Osteocyte (in vitro differentiated cells): ENCODE measurements around the gene UAP1. TPM values are rescaled to one million over a fixed set of nuclear protein-coding genes. Genes with fewer than 3 reads are reported as not detected.

Source experiments
- DNase-seq: peaks from one replicate; pipeline ENCODE4 v3.0.0; 2021; ENCODE audit warnings: mixed read lengths; ENCODE audit not compliant: unreplicated experiment; ENCODE audit errors: extremely low spot score
- H3K27ac Mint-ChIP-seq: one replicate; pipeline ENCODE4 v1.8.0; 2021; ENCODE audit warnings: mild to moderate bottlenecking, mixed read lengths; ENCODE audit not compliant: unreplicated experiment
- H3K27me3 Mint-ChIP-seq: one replicate; pipeline ENCODE4 v1.8.0; 2021; ENCODE audit warnings: mixed read lengths; ENCODE audit not compliant: unreplicated experiment
- H3K36me3 Mint-ChIP-seq: one replicate; pipeline ENCODE4 v1.8.0; 2021; ENCODE audit warnings: mixed read lengths; ENCODE audit not compliant: unreplicated experiment
- H3K4me1 Mint-ChIP-seq: one replicate; pipeline ENCODE4 v1.8.0; 2021; ENCODE audit warnings: mixed read lengths; ENCODE audit not compliant: unreplicated experiment
- H3K4me3 Mint-ChIP-seq: one replicate; pipeline ENCODE4 v1.8.0; 2021; ENCODE audit warnings: mild to moderate bottlenecking, moderate library complexity, mixed read lengths; ENCODE audit not compliant: unreplicated experiment
- H3K9me3 Mint-ChIP-seq: one replicate; pipeline ENCODE4 v1.8.0; 2021; ENCODE audit warnings: mixed read lengths; ENCODE audit not compliant: unreplicated experiment
- CTCF ChIP-seq: fragments of 200-600 bp; sonication (generic); IDR thresholded peaks from 2 replicates; pipeline ENCODE4 v1.5.0; 2021; ENCODE audit warnings: antibody characterized with exemption, mild to moderate bottlenecking, moderate library complexity
- total RNA-seq: library from RNA; stranded (reverse); gene quantifications from 2 replicates; pipeline ENCODE4 v1.2.1, GENCODE V29; 2021

Gene UAP1
- total RNA-seq, 1 donor from 2014 or later, result 30.7 TPM

GRCh38 chr1:162626094-162626493 is 64.6 kb downstream of the UAP1 start:
- Mint-ChIP-seq H3K4me3 (no peak overlapping the region), H3K9me3 (no peaks in the 10 kb centered on the region), H3K27me3 (no peaks in the 10 kb centered on the region), H3K27ac (no peak overlapping the region), H3K4me1 (peaks cover 37% of the 10 kb centered on the region), H3K36me3 (no peaks in the 10 kb centered on the region)
- no peak for DNase-seq
- TF ChIP-seq CTCF, result no peak

DNA sequence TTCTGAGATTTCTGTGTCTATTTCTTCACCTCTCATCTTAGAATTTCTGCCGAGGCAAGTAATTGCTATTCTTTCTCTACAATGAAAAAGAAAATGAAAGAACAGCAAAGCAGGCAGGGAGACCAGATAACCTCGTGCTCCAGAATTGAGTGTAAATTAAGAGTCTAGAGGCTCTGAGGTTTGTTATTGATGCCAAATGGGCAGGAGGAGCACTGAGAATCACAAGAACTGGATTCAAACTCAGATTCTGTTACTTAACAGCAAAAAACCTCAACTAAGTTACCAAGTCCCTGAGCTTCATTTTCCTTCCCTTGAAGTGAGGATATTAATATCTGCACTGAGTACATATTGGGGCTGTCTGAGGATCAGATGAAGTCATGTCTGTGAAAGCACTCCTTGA is 65.2 kb downstream of the UAP1 start:
- Mint-ChIP-seq H3K36me3 (no peaks in the 10 kb centered on the region), H3K27me3 (no peaks in the 10 kb centered on the region), H3K9me3 (no peaks in the 10 kb centered on the region), H3K4me3 (no peak overlapping the region), H3K27ac (no peak overlapping the region), H3K4me1 (peaks cover 44% of the 10 kb centered on the region)
- TF ChIP-seq CTCF, result no peak
- no peak for DNase-seq

DNA sequence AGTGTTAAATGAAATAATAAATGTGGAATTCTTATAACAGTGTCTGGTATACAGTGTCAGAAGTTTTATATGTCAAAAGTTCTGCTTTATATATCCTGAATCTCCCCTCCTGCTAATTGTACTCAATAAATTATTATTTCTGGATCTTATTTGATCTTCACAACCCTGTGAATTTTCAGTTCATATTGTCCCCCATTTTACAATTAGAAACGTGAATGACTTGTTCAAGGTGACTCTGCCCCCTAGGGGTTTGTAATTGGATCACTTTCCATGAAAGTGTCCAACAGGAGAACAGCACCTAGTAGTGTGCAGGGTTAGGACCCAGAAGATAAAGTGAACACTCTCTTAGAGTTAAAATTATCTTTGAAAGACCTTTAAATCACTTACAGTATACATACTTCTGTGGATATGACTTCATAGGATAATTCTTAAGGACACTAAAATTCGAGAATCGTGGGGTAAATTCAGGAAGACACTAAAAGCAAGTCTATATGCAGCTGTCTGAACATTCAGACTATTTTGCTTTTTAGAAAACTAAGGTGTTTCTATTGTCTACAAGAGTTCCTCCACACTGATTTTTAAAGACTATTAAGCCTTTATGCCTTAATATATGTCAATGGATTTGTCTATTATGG is 66.3 kb downstream of the UAP1 start:
- TF ChIP-seq CTCF, result peak; percentile 38
- Mint-ChIP-seq H3K9me3 (no peaks in the 10 kb centered on the region), H3K27ac (peak overlapping the region; percentile 11), H3K4me3 (no peak overlapping the region), H3K36me3 (no peaks in the 10 kb centered on the region), H3K27me3 (no peaks in the 10 kb centered on the region), H3K4me1 (peaks cover 45% of the 10 kb centered on the region)
- no peak for DNase-seq

GRCh38 chr1:162629077-162629627 is 67.6 kb downstream of the UAP1 start:
- Mint-ChIP-seq H3K9me3 (no peaks in the 10 kb centered on the region), H3K27me3 (no peaks in the 10 kb centered on the region), H3K4me3 (peak overlapping the region; percentile 2), H3K36me3 (no peaks in the 10 kb centered on the region), H3K27ac (peak overlapping the region; percentile 98), H3K4me1 (peaks cover 48% of the 10 kb centered on the region)
- TF ChIP-seq CTCF, result no peak
- DNase-seq, result no peak

DNA sequence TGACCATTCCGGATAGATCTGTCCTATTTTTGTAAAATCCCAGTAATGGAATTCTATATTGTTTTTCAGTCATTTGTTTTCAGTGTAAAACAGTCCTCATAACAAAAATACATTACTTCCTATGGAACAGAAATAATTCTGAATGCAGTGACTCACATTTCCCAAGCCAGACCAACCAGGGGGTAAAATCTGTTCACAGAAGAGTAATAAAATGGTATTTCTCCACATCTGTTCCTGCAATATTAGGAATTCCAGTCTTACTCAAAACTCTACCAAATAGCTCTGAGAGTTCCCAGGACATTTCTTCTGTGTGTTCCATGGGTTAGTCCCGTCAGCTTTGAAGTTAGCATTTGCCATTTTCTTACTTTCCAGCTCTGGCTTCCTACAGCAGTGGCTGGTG is 68.1 kb downstream of the UAP1 start:
- no peaks in the 10 kb centered on the region for H3K9me3 Mint-ChIP-seq
- H3K4me1 Mint-ChIP-seq, result peaks cover 53% of the 10 kb centered on the region
- H3K27me3 Mint-ChIP-seq, result no peaks in the 10 kb centered on the region
- no peak for TF ChIP-seq CTCF
- peak overlapping the region; percentile 98 for H3K27ac Mint-ChIP-seq
- no peaks in the 10 kb centered on the region for H3K36me3 Mint-ChIP-seq
- no peak for DNase-seq
- no peak overlapping the region for H3K4me3 Mint-ChIP-seq
